GM12878 (cell line): ENCODE measurements around the gene ARHGAP15. TPM values are rescaled to one million over a fixed set of nuclear protein-coding genes. Genes with fewer than 3 reads are reported as not detected.

Source experiments
- IKZF1 ChIP-seq: fragments of 450-650 bp; conservative IDR thresholded peaks from 2 replicates; pipeline ENCODE4 v1.6.1; 2017; ENCODE audit warnings: antibody characterized with exemption, mild to moderate bottlenecking
- IKZF2 ChIP-seq, 2 experiments: fragments of 450-650 bp; IDR thresholded peaks; 2 replicates each; pipeline ENCODE4 v1.6.1; 2017; ENCODE audit warnings: mild to moderate bottlenecking in 2 of 2, moderate library complexity in 2 of 2
- MEF2A ChIP-seq: IDR thresholded peaks from 2 replicates; pipeline ENCODE4 v1.6.1; 2011; ENCODE audit warnings: low read depth, mild to moderate bottlenecking, low read length, moderate library complexity; ENCODE audit not compliant: insufficient read depth
- MEF2B ChIP-seq: fragments of 450-650 bp; IDR thresholded peaks from 2 replicates; pipeline ENCODE4 v1.6.1; 2018; ENCODE audit warnings: mild to moderate bottlenecking, moderate library complexity; ENCODE audit not compliant: partially characterized antibody, poor library complexity, severe bottlenecking
- MTA2 ChIP-seq: fragments of 450-650 bp; IDR thresholded peaks from 2 replicates; pipeline ENCODE4 v1.6.1; 2016; ENCODE audit warnings: low read depth, mild to moderate bottlenecking, moderate library complexity
- RUNX3 ChIP-seq: IDR thresholded peaks from 2 replicates; pipeline ENCODE4 v1.6.1; 2012; ENCODE audit warnings: low read length, inconsistent platforms
- SUPT20H ChIP-seq: IDR thresholded peaks from 2 replicates; pipeline ENCODE4 v1.6.1; 2011; ENCODE audit warnings: low read depth, mild to moderate bottlenecking, low read length, moderate library complexity, borderline replicate concordance; ENCODE audit not compliant: control insufficient read depth
- TARDBP ChIP-seq: IDR thresholded peaks from 2 replicates; pipeline ENCODE4 v1.6.1; 2016; ENCODE audit warnings: borderline replicate concordance
- WRNIP1 ChIP-seq: IDR thresholded peaks from 2 replicates; pipeline ENCODE4 v1.6.1; 2011; ENCODE audit warnings: low read depth, low read length, improper control_type of control experiment, borderline replicate concordance
- ZNF384 ChIP-seq: IDR thresholded peaks from 2 replicates; pipeline ENCODE4 v1.6.1; 2012; ENCODE audit warnings: low read depth, mild to moderate bottlenecking, low read length, improper control_type of control experiment, borderline replicate concordance
- polyA plus RNA-seq, 11 experiments: library from polyadenylated mRNA; depleted of rRNA in 4 of 11; unstranded in 6 of 11; stranded (reverse) in 5 of 11; fragments of >200 nt; fragmentation: Nextera tagmentation in 4 of 11; fragmentation: Illumina TruSeq in 1 of 11; extraction: Ambion mirVana in 4 of 11; extraction: Trizol in 1 of 11; gene quantifications; 1 replicate in 1 of 11; 2 replicates in 10 of 11; pipeline versions ENCODE4 v1.2.1 to v1.2.3, GENCODE V29; 2011 to 2016; ENCODE audit warnings: inconsistent platforms in 2 of 11, missing spikeins in 2 of 11, low read depth in 1 of 11
- total RNA-seq, 4 experiments: library from RNA; depleted of rRNA in 3 of 4; stranded (reverse); fragments of >200 nt in 3 of 4; fragmentation: Illumina TruSeq in 1 of 4; extraction: Trizol in 1 of 4; gene quantifications; 2 replicates each; pipeline versions ENCODE4 v1.2.1 to v1.2.3, GENCODE V29; 2013 to 2021
- TF ChIP-seq, protein P1 (sequence below): IDR thresholded peaks from 2 replicates; pipeline ENCODE4 v1.6.1; 2011; ENCODE audit warnings: borderline replicate concordance, low read depth, mild to moderate bottlenecking, moderate library complexity, mixed read lengths, low read length; ENCODE audit not compliant: insufficient read depth; ENCODE audit errors: extremely low read length
- TF ChIP-seq, protein P2 (sequence below): fragments of 450-650 bp; IDR thresholded peaks from 2 replicates; pipeline ENCODE4 v1.6.1; 2017; ENCODE audit warnings: low read depth, mild to moderate bottlenecking, moderate library complexity
- TF ChIP-seq, protein P3 (sequence below): fragments of 450-650 bp; conservative IDR thresholded peaks from 2 replicates; pipeline ENCODE4 v1.6.1; 2017; ENCODE audit warnings: mild to moderate bottlenecking, moderate library complexity

Gene ARHGAP15
- total and polyA plus RNA-seq, 10 of the 15 experiments (the other 5 are each of a cell fraction or from before 2014, with no cell fraction given), result 38.0 to 92.6 (median 66.7) TPM

GRCh38 chr2:143148757-143149156, 19.5 kb downstream of the ARHGAP15 start (continued):
- TF ChIP-seq MEF2A (peak; percentile 73; the same call in 1 of the 2 replicates), IKZF1 (peak; percentile 59), IKZF2 (IDR thresholded peaks at IDR 0.05) (peak; percentile 72 to 77), ZNF384 (no peak), RUNX3 (peak; percentile 38), MEF2B (peak; percentile 69), SUPT20H (no peak), MTA2 (peak; percentile 79), TARDBP (no peak), WRNIP1 (no peak)
- TF ChIP-seq, protein P1, sequence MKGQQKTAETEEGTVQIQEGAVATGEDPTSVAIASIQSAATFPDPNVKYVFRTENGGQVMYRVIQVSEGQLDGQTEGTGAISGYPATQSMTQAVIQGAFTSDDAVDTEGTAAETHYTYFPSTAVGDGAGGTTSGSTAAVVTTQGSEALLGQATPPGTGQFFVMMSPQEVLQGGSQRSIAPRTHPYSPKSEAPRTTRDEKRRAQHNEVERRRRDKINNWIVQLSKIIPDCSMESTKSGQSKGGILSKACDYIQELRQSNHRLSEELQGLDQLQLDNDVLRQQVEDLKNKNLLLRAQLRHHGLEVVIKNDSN, result no peak
- TF ChIP-seq, protein P2, sequence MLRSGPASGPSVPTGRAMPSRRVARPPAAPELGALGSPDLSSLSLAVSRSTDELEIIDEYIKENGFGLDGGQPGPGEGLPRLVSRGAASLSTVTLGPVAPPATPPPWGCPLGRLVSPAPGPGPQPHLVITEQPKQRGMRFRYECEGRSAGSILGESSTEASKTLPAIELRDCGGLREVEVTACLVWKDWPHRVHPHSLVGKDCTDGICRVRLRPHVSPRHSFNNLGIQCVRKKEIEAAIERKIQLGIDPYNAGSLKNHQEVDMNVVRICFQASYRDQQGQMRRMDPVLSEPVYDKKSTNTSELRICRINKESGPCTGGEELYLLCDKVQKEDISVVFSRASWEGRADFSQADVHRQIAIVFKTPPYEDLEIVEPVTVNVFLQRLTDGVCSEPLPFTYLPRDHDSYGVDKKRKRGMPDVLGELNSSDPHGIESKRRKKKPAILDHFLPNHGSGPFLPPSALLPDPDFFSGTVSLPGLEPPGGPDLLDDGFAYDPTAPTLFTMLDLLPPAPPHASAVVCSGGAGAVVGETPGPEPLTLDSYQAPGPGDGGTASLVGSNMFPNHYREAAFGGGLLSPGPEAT, result peak; percentile 34; the same call in 1 of the 2 replicates
- TF ChIP-seq, protein P3, sequence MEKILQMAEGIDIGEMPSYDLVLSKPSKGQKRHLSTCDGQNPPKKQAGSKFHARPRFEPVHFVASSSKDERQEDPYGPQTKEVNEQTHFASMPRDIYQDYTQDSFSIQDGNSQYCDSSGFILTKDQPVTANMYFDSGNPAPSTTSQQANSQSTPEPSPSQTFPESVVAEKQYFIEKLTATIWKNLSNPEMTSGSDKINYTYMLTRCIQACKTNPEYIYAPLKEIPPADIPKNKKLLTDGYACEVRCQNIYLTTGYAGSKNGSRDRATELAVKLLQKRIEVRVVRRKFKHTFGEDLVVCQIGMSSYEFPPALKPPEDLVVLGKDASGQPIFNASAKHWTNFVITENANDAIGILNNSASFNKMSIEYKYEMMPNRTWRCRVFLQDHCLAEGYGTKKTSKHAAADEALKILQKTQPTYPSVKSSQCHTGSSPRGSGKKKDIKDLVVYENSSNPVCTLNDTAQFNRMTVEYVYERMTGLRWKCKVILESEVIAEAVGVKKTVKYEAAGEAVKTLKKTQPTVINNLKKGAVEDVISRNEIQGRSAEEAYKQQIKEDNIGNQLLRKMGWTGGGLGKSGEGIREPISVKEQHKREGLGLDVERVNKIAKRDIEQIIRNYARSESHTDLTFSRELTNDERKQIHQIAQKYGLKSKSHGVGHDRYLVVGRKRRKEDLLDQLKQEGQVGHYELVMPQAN, result no peak
- TF ChIP-seq, all 136 proteins: peak for 14
